Spleen (tissue), 11 donors: ENCODE data around the gene ZMYND8. TPM values are rescaled to one million over a fixed set of nuclear protein-coding genes. Genes with fewer than 3 reads are reported as not detected.

Source experiments
- DNase-seq: peaks from one replicate; pipeline ENCODE4 v3.0.0-alpha.2; 2020
- H3K27ac ChIP-seq, 8 donors: fragments of 200-600 bp; sonication (generic) in 7 of 8; 1 replicate in 4 of 8; 2 replicates in 4 of 8; pipeline versions ENCODE4 v1.5.0 to v1.8.0; 2016 to 2021; ENCODE audit warnings: inconsistent platforms in 4 of 8, mild to moderate bottlenecking in 4 of 8, moderate library complexity in 1 of 8
- H3K27me3 ChIP-seq, 7 donors: fragments of 200-600 bp; sonication (generic) in 6 of 7; replicated peaks in 1 of 7; 1 replicate in 4 of 7; 2 replicates in 3 of 7; pipeline versions ENCODE4 v1.5.0 to v1.8.0; 2016 to 2021; ENCODE audit warnings: inconsistent platforms in 3 of 7, mild to moderate bottlenecking in 1 of 7
- H3K36me3 ChIP-seq, 6 donors: fragments of 200-600 bp; sonication (generic) in 5 of 6; 1 replicate in 4 of 6; 2 replicates in 2 of 6; pipeline versions ENCODE4 v1.5.0 to v1.8.0; 2016 to 2021; ENCODE audit warnings: inconsistent platforms in 2 of 6
- H3K4me1 ChIP-seq, 6 donors: fragments of 200-600 bp; sonication (generic) in 5 of 6; 1 replicate in 3 of 6; 2 replicates in 3 of 6; pipeline versions ENCODE4 v1.5.0 to v1.8.0; 2016 to 2021; ENCODE audit warnings: inconsistent platforms in 3 of 6
- H3K4me3 ChIP-seq, 8 donors: fragments of 200-600 bp; sonication (generic) in 7 of 8; 1 replicate in 4 of 8; 2 replicates in 4 of 8; pipeline versions ENCODE4 v1.5.0 to v1.8.0; 2016 to 2021; ENCODE audit warnings: inconsistent platforms in 4 of 8, mild to moderate bottlenecking in 4 of 8, moderate library complexity in 2 of 8
- H3K9me3 ChIP-seq, 8 donors: fragments of 200-600 bp; sonication (generic) in 7 of 8; 1 replicate in 4 of 8; 2 replicates in 4 of 8; pipeline versions ENCODE4 v1.5.0 to v1.8.0; 2016 to 2021; ENCODE audit warnings: inconsistent platforms in 4 of 8
- CTCF ChIP-seq, 11 experiments: fragments of 200-600 bp in 7 of 11; fragments of 450-650 bp in 4 of 11; sonication (generic) in 4 of 11; IDR thresholded peaks in 8 of 11; conservative IDR thresholded peaks in 3 of 11; 1 replicate in 7 of 11; 2 replicates in 4 of 11; pipeline versions ENCODE4 v1.4.0 to v1.8.0; 2016 to 2021; ENCODE audit warnings: antibody characterized with exemption in 11 of 11, inconsistent platforms in 4 of 11, mild to moderate bottlenecking in 1 of 11
- POLR2A ChIP-seq, 3 donors: fragments of 450-650 bp; IDR thresholded peaks; one replicate each; pipeline ENCODE4 v1.5.1; 2017; ENCODE audit warnings: antibody characterized with exemption in 3 of 3, mild to moderate bottlenecking in 1 of 3
- POLR2AphosphoS5 ChIP-seq, 3 donors: sonication (generic); formaldehyde crosslinking; IDR thresholded peaks; one replicate each; pipeline ENCODE4 v1.5.1; 2017; ENCODE audit warnings: antibody characterized with exemption in 3 of 3
- WGBS, 5 donors: extraction: QIAGEN DNeasy Blood & Tissue Kit in 3 of 5; methylation state at CpG; one replicate each; pipeline versions ENCODE4 v1.1.5 to v1.1.7; 2013 to 2018; 5-methylcytosine and 5-hydroxymethylcytosine counted together
- intact Hi-C: fragments of 100-400 bp; cut with DNase I; formaldehyde crosslinking; loops from one replicate; pipeline ENCODE4 v1.15.0; 2023; ENCODE audit warnings: low total_unique reads
- polyA plus RNA-seq, 3 donors: library from polyadenylated mRNA; stranded (reverse); fragments of 200-250 nt; gene quantifications; one replicate each; pipeline ENCODE4 v1.2.1, GENCODE V29; 2013
- total RNA-seq, 7 donors: library from RNA; depleted of rRNA in 3 of 7; stranded (reverse); fragments of >200 nt in 3 of 7; fragmentation: NEBNext Ultra II Directional in 4 of 7; extraction: Animal tissue kit (Norgen Biotek cat#: 25700) in 4 of 7; gene quantifications; one replicate each; pipeline versions ENCODE4 v1.1.0 to v1.2.1, GENCODE V29; 2016 to 2021
- donor health status: healthy with polysubstance abuse.
- donor health status: DM: no; HTN: no; CAD: no; lungs with moderate emphysema.
- donor health status: DM: no; HTN: no; CAD: no.
- donor health status: Bipolar disorder and iron deficiency.
- donor health status: healthy.
- donor health status: DM: no; HTN: no; CAD: no.
- donor health status: DM: yes; HTN: yes; CAD: no.

ZMYND8 gene
- total and polyA plus RNA-seq, 10 donors, result 12.5 to 64.0 (median 46.8) TPM

- Histone ChIP-seq H3K27me3 (no peaks in the 10 kb centered on the region), H3K36me3 (peaks cover 0 to 8% (median 0%) of the 10 kb centered on the region in 6 donors), H3K27ac (peak overlapping the region; percentile 96 to 99 (median 98)), H3K4me3 (peak overlapping the region in 4 of 8 donors; percentile 10 to 62 (median 34)), H3K4me1 (peaks cover 83 to 100% (median 99%) of the 10 kb centered on the region in 6 donors), H3K9me3 (no peaks in the 10 kb centered on the region)
- intact Hi-C loops, result no loop called here
- WGBS, 5 donors, result 36 to 46% (median 38%) methylated on average over 7 of the region's 7 CpGs
- DNase-seq, result no peak
- no peak for TF ChIP-seq CTCF (IDR thresholded peaks at IDR 0.05 in 8 of 11, conservative IDR thresholded peaks at IDR 0.05 in 3 of 11)
- TF ChIP-seq POLR2AphosphoS5 (IDR thresholded peaks at IDR 0.05), result no peak
- no peak for TF ChIP-seq POLR2A (IDR thresholded peaks at IDR 0.05)
These were observed 2.6 kb downstream of the ZMYND8 start for GRCh38 chr20:47353692-47354463.

GRCh38 chr20:47353239-47353691, 3.2 kb downstream of the ZMYND8 start:
- intact Hi-C loops, result no loop called here
- 39 to 61% (median 52%) methylated on average over 3 of the region's 3 CpGs for WGBS, 5 donors
- H3K36me3 ChIP-seq, result peaks cover 0 to 12% (median 0%) of the 10 kb centered on the region in 6 donors
- H3K27ac ChIP-seq, result peak overlapping the region; percentile 96 to 99 (median 98)
- no peak for TF ChIP-seq POLR2A (IDR thresholded peaks at IDR 0.05)
- no peak for TF ChIP-seq CTCF (IDR thresholded peaks at IDR 0.05 in 8 of 11, conservative IDR thresholded peaks at IDR 0.05 in 3 of 11)
- no peak for TF ChIP-seq POLR2AphosphoS5 (IDR thresholded peaks at IDR 0.05)
- H3K27me3 ChIP-seq, result no peaks in the 10 kb centered on the region
- H3K4me3 ChIP-seq, result peak overlapping the region in 2 of 8 donors; percentile 33 to 62
- no peak for DNase-seq
- no peaks in the 10 kb centered on the region for H3K9me3 ChIP-seq
- peaks cover 81 to 100% (median 99%) of the 10 kb centered on the region in 6 donors for H3K4me1 ChIP-seq

GRCh38 chr20:47352332-47353238, 3.9 kb downstream of the ZMYND8 start:
- intact Hi-C loops, result no loop called here
- peak overlapping the region in 4 of 8 donors; percentile 2 to 62 (median 18) for H3K4me3 ChIP-seq
- TF ChIP-seq CTCF (IDR thresholded peaks at IDR 0.05 in 8 of 11, conservative IDR thresholded peaks at IDR 0.05 in 3 of 11) (no peak), POLR2A (IDR thresholded peaks at IDR 0.05) (no peak), POLR2AphosphoS5 (IDR thresholded peaks at IDR 0.05) (peak; percentile 66 to 82 (median 82))
- DNase-seq, result peak; percentile 87
- 29 to 63% (median 47%) methylated on average over 12 to 13 of the region's 13 CpGs for WGBS, 5 donors
- peak overlapping the region; percentile 96 to 99 (median 98) for H3K27ac ChIP-seq
- H3K4me1 ChIP-seq, result peaks cover 78 to 100% (median 99%) of the 10 kb centered on the region in 6 donors
- no peaks in the 10 kb centered on the region for H3K27me3 ChIP-seq
- peaks cover 0 to 16% (median 0%) of the 10 kb centered on the region in 6 donors for H3K36me3 ChIP-seq
- no peaks in the 10 kb centered on the region for H3K9me3 ChIP-seq
